Right ventricle myocardium inferior (tissue), 1 donor: ENCODE data around the gene PKN1. TPM values are rescaled to one million over a fixed set of nuclear protein-coding genes. Genes with fewer than 3 reads are reported as not detected.
A peak's percentile ranks its signal among the peaks of the same experiment; 100 is the strongest.
"Not testable (repeated sequence)": the region's sequence is repeated elsewhere in the genome, so short reads cannot be mapped to it uniquely, and the experiment has no call there.

Experiments used
- ATAC-seq: fragments of 200-7000 bp; cut with Tn5 transposase; one replicate; pipeline ENCODE4 v1.9.1; 2020; ENCODE audit warnings: mild to moderate bottlenecking, moderate library complexity
- DNase-seq: peaks from one replicate; pipeline ENCODE4 v3.0.0; 2021; ENCODE audit errors: missing footprints
- intact Hi-C: fragments of 100-400 bp; cut with DNase I; formaldehyde crosslinking; loops from one replicate; pipeline ENCODE4 v1.11.0; 2022
- long read RNA-seq: library from polyadenylated mRNA; unstranded; transcript quantifications from one replicate; pipeline ENCODE4 v2.0.0, GENCODE V29; 2021
- total RNA-seq: library from RNA; stranded (reverse); fragmentation: NEBNext Ultra II Directional; extraction: Animal tissue kit (Norgen Biotek cat#: 25700); gene quantifications from one replicate; pipeline ENCODE4 v1.2.1, GENCODE V29; 2021
- donor health status: DM: no; HTN: yes; CAD: no; lungs with severe emphysema.

Gene PKN1
- total RNA-seq = 149 TPM
- long read RNA-seq, transcript PKN1-201 (22 exons, 3,069 nt) = major isoform, 283 of 337 reads
- long read RNA-seq, partial matches to known transcripts = 34 of 337 reads
- long read RNA-seq, other reads (novel, unspliced or antisense) = 19 of 337 reads

- peak; percentile 86 for DNase-seq
- intact Hi-C loops = no loop called here
- ATAC-seq = peak; percentile 69
Observed at GRCh38 chr19:14432791-14433553, at the start of gene PKN1. TSS of gene PKN1 (plus strand) at chr19:14433306. CDS start at chr19:14433522, 216 bp downstream.

GRCh38 chr19:14383661-14384555, 49.2 kb upstream of the PKN1 start:
- ATAC-seq (no peak), DNase-seq (no peak)
- intact Hi-C loops = no loop called here

GRCh38 chr19:14385492-14385891, 47.6 kb upstream of the PKN1 start:
- intact Hi-C loops = no loop called here
- ATAC-seq (no peak), DNase-seq (no peak)

- intact Hi-C loops = no loop called here
Observed at GRCh38 chr19:14390548-14390947, 42.6 kb upstream of the PKN1 start.

GRCh38 chr19:14391156-14391821, 41.8 kb upstream of the PKN1 start:
- no peak for ATAC-seq
- DNase-seq = no peak
- intact Hi-C loops = no loop called here

More at GRCh38 chr19:14390548-14390947, 42.6 kb upstream of the PKN1 start:
- ATAC-seq (no peak), DNase-seq (no peak)

GRCh38 chr19:14393329-14393728, 39.8 kb upstream of the PKN1 start:
- intact Hi-C loops = no loop called here
- ATAC-seq = no peak
- peak; percentile 37 for DNase-seq

GRCh38 chr19:14394167-14394566, 38.9 kb upstream of the PKN1 start:
- ATAC-seq = no peak
- DNase-seq = peak; percentile 48
- intact Hi-C loops = no loop called here

- intact Hi-C loops = no loop called here
- ATAC-seq (no peak), DNase-seq (peak; percentile 46)
Observed at GRCh38 chr19:14395262-14395661, 37.8 kb upstream of the PKN1 start.

GRCh38 chr19:14395710-14396336, 37.3 kb upstream of the PKN1 start:
- intact Hi-C loops = no loop called here
- DNase-seq = peak; percentile 4
- peak; percentile 9 for ATAC-seq

- ATAC-seq, DNase-seq, intact Hi-C loops: not testable (repeated sequence)
Observed at GRCh38 chr19:14396730-14397129, 36.4 kb upstream of the PKN1 start.

GRCh38 chr19:14397168-14397567, 35.9 kb upstream of the PKN1 start:
- intact Hi-C loops, DNase-seq, ATAC-seq: not testable (repeated sequence)

GRCh38 chr19:14400951-14401431, 32.1 kb upstream of the PKN1 start:
- no peak for ATAC-seq
- DNase-seq = no peak
- intact Hi-C loops = no loop called here

GRCh38 chr19:14401468-14402195, 31.5 kb upstream of the PKN1 start:
- ATAC-seq = no peak
- intact Hi-C loops = no loop called here

GRCh38 chr19:14402332-14403144, 30.6 kb upstream of the PKN1 start:
- ATAC-seq = peak; percentile 37
- intact Hi-C loops = no loop called here
- peak; percentile 79 for DNase-seq

More at GRCh38 chr19:14401468-14402195, 31.5 kb upstream of the PKN1 start:
- DNase-seq = no peak

- DNase-seq, ATAC-seq, intact Hi-C loops: not testable (repeated sequence)
Observed at GRCh38 chr19:14403145-14403930, 29.8 kb upstream of the PKN1 start.

GRCh38 chr19:14404312-14404711, 28.8 kb upstream of the PKN1 start:
- intact Hi-C loops = no loop called here
- ATAC-seq (no peak), DNase-seq (no peak)
